ENCODE results near the gene SPO11. TPM values are rescaled to one million over a fixed set of nuclear protein-coding genes. Genes with fewer than 3 reads are reported as not detected.

SPO11 gene
- total RNA-seq, 1 experiment from 2014 or later = not detected

DNA sequence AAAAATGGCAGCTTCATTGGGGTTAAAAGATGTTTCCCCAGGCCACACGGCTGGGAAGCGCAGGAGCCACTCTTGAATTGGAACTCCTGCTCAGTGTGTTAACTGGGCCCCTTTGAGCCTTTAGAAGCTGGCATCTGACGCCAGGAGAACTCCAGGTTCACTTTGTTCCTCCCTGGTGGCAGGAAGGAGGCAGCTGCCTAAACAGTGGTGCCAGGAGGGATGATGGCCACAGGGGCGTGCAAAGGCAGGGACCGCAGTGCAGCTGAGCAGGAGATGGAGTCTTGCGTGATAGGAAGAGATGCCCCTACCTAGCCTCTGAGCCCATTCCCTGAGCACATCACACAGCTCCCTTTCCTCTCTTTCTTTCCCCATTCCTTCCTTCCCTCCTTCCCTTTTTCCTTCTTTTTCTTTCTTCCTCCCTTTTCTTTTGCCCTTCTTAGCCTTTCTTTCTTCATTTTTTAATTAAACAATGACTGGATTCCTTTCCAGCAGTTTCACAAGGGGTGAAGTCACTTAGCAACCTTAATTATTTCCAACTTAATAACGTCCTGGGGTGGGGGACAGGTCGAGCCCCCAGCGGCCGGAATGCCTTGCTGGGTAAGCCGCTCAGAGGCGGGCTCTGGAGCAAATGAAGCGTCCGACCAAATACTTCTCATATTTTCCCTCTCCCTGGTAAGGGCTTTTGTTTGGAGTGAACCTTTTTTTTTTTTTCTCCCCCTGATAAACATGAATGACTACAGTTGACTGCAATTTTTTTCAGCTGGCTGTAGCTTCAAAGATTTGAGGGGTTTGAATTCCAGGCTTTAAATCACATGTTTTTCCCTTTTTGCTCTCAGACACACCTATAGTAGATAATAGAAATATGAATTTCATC, 42.4 kb upstream of the SPO11 start:
- Histone ChIP-seq H3K27ac (ENCODE audit: insufficient read length, low read depth, low read length) (no peak overlapping the region), H2BK120ac (ENCODE audit: low read depth, low read length, poor library complexity, severe bottlenecking) (no peak overlapping the region), H3K27me3 (ENCODE audit: insufficient read depth, low read length) (no peaks in the 10 kb centered on the region), H2AFZ (ENCODE audit: low read length) (no peak overlapping the region), H4K20me1 (ENCODE audit: control insufficient read depth, insufficient read depth, insufficient read length) (no peaks in the 10 kb centered on the region), H4K91ac (ENCODE audit: insufficient read length, low read depth, low read length) (no peak overlapping the region), H3K79me2 (ENCODE audit: insufficient read depth, low read length) (no peaks in the 10 kb centered on the region), H3K9me3 (ENCODE audit: control insufficient read depth, low read depth, low read length) (no peaks in the 10 kb centered on the region), H2BK20ac (ENCODE audit: low read depth, low read length, poor library complexity, severe bottlenecking) (no peak overlapping the region), H3K14ac (ENCODE audit: insufficient read depth, low read length) (no peak overlapping the region), H4K5ac (ENCODE audit: insufficient read length, low read depth, low read length) (no peak overlapping the region), H4K8ac (replicated peaks; ENCODE audit: insufficient read length, low read depth, low read length) (no peak overlapping the region), H3K56ac (ENCODE audit: insufficient read length, low read depth, low read length) (no peak overlapping the region), H2AK5ac (ENCODE audit: insufficient read length, low read length) (no peak overlapping the region), H3K9ac (ENCODE audit: extremely low read depth, insufficient read length, low read length) (no peak overlapping the region), H2BK12ac (ENCODE audit: insufficient read length, low read depth, low read length) (no peak overlapping the region), H2BK15ac (ENCODE audit: low read depth, low read length) (no peak overlapping the region), H3K23me2 (ENCODE audit: insufficient read length, low read depth, low read length, poor library complexity, severe bottlenecking) (no peaks in the 10 kb centered on the region), H3K4me1 (ENCODE audit: insufficient read depth, low read length) (0 out of 2 replicates have a peak, but pooled peaks cover 1% of the 10 kb centered on the region), H3K79me1 (ENCODE audit: insufficient read depth, low read depth, low read length, poor library complexity, severe bottlenecking) (no peaks in the 10 kb centered on the region), H3K23ac (ENCODE audit: insufficient read length, low read depth, low read length) (no peak overlapping the region), H2BK5ac (ENCODE audit: insufficient read length, low read length) (no peak overlapping the region), H3T11ph (ENCODE audit: low read length) (no peak overlapping the region), H3K4me2 (ENCODE audit: insufficient read depth, insufficient read length, low read length) (no peak overlapping the region), H3K4ac (ENCODE audit: low read depth, low read length) (no peak overlapping the region), H3K18ac (ENCODE audit: insufficient read length, low read depth, low read length) (no peak overlapping the region)
- Mint-ChIP-seq H3K27me3 (ENCODE audit: low read depth) (peaks cover 27% of the 10 kb centered on the region), H3K9me3 (no peaks in the 10 kb centered on the region; a peak in 1 of 5 replicates), H3K27ac (no peak overlapping the region; a peak in 1 of 7 replicates), H3K36me3 (ENCODE audit: insufficient read depth in 1 of 3, low read depth in 3 of 3) (no peaks in the 10 kb centered on the region; a peak in 1 of 7 replicates), H3K4me3 (no peak overlapping the region), H3K4me1 (peaks cover 40 to 70% of the 10 kb centered on the region in 2 experiments)
- TF ChIP-seq, protein P1, sequence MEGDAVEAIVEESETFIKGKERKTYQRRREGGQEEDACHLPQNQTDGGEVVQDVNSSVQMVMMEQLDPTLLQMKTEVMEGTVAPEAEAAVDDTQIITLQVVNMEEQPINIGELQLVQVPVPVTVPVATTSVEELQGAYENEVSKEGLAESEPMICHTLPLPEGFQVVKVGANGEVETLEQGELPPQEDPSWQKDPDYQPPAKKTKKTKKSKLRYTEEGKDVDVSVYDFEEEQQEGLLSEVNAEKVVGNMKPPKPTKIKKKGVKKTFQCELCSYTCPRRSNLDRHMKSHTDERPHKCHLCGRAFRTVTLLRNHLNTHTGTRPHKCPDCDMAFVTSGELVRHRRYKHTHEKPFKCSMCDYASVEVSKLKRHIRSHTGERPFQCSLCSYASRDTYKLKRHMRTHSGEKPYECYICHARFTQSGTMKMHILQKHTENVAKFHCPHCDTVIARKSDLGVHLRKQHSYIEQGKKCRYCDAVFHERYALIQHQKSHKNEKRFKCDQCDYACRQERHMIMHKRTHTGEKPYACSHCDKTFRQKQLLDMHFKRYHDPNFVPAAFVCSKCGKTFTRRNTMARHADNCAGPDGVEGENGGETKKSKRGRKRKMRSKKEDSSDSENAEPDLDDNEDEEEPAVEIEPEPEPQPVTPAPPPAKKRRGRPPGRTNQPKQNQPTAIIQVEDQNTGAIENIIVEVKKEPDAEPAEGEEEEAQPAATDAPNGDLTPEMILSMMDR (conservative IDR thresholded peaks at IDR 0.05) = no peak
- no peak for DNase-seq
- no CpG with 5 or more reads among the region's 14 CpGs for WGBS (ENCODE audit: extremely low coverage, insufficient read length, low lambda C conversion rate)

Data from H9 (cell line).